ENCODE measurements around the gene FXR2. TPM values are rescaled to one million over a fixed set of nuclear protein-coding genes. Genes with fewer than 3 reads are reported as not detected.
A peak's percentile ranks its signal among the peaks of the same experiment; 100 is the strongest.

Gene FXR2
- total and polyA plus RNA-seq, 4 donors: 6.8 to 18.3 (median 14.8) TPM

DNA sequence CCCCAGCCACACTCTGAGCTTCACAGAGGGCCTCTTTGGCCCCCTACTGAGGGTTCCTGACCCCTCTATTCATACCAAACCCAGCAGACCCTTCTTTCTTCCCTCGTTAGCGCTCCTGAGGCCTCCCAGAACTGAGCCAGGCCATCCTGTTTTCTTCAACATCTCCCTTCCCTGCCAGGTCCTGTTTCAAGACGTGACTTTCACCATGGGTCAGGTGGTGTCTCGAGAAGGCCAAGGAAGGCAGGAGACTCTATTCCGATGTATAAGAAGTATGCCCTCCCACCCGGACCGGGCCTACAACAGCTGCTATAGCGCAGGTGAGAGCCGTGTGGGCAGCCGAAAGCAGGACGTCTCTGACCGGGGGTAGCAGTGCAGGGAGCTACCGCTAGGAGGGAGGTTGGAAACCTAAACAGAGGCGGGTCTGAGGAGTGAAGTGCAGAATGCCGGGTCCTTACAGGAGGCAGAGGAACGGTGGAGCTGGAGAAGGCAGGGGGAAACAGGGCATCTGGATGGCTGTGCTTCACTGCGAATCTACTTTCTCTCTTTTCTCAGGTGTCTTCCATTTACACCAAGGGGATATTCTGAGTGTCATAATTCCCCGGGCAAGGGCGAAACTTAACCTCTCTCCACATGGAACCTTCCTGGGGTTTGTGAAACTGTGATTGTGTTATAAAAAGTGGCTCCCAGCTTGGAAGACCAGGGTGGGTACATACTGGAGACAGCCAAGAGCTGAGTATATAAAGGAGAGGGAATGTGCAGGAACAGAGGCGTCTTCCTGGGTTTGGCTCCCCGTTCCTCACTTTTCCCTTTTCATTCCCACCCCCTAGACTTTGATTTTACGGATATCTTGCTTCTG is 54.3 kb downstream of the FXR2 start:
- Histone ChIP-seq H3K9ac (ENCODE audit: low read depth in 1 of 2, low read length in 2 of 2) (peak overlapping the region in 1 of 2 donors; percentile 35), H3K27ac (ENCODE audit: low read depth in 1 of 2, low read length in 2 of 2) (peak overlapping the region; percentile 8 to 19), H3K27me3 (ENCODE audit: control insufficient read depth in 4 of 4, insufficient read depth in 4 of 4, low read length in 3 of 4) (no peaks in the 10 kb centered on the region), H3K9me3 (ENCODE audit: control insufficient read depth in 4 of 4, low read length in 3 of 4) (no peaks in the 10 kb centered on the region), H3K36me3 (ENCODE audit: control insufficient read depth in 4 of 4, insufficient read depth in 3 of 4, low read depth in 1 of 4, low read length in 3 of 4) (peaks cover under 1 to 17% (median 5%) of the 10 kb centered on the region in 4 donors), H3K4me1 (ENCODE audit: control insufficient read depth in 4 of 4, insufficient read depth in 4 of 4, low read length in 3 of 4) (peaks cover 10 to 55% (median 41%) of the 10 kb centered on the region in 4 donors), H3K4me3 (ENCODE audit: low read depth in 1 of 3, low read length in 3 of 3) (no peak overlapping the region)
- 31% methylated on average over 22 of the region's 22 CpGs for WGBS
- TF ChIP-seq RAD21 (IDR thresholded peaks at IDR 0.05) (peak in 1 of 2 donors; percentile 51), HNF4A (conservative IDR thresholded peaks at IDR 0.05) (no peak)
- TF ChIP-seq, protein P1, sequence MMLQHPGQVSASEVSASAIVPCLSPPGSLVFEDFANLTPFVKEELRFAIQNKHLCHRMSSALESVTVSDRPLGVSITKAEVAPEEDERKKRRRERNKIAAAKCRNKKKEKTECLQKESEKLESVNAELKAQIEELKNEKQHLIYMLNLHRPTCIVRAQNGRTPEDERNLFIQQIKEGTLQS (IDR thresholded peaks at IDR 0.05): no peak
- TF ChIP-seq, protein P2, sequence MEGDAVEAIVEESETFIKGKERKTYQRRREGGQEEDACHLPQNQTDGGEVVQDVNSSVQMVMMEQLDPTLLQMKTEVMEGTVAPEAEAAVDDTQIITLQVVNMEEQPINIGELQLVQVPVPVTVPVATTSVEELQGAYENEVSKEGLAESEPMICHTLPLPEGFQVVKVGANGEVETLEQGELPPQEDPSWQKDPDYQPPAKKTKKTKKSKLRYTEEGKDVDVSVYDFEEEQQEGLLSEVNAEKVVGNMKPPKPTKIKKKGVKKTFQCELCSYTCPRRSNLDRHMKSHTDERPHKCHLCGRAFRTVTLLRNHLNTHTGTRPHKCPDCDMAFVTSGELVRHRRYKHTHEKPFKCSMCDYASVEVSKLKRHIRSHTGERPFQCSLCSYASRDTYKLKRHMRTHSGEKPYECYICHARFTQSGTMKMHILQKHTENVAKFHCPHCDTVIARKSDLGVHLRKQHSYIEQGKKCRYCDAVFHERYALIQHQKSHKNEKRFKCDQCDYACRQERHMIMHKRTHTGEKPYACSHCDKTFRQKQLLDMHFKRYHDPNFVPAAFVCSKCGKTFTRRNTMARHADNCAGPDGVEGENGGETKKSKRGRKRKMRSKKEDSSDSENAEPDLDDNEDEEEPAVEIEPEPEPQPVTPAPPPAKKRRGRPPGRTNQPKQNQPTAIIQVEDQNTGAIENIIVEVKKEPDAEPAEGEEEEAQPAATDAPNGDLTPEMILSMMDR (IDR thresholded peaks at IDR 0.05; ENCODE audit: low read depth, low read length, missing input control): peak; percentile 68
- DNase-seq (ENCODE audit: low spot score): peak; percentile 73

DNA sequence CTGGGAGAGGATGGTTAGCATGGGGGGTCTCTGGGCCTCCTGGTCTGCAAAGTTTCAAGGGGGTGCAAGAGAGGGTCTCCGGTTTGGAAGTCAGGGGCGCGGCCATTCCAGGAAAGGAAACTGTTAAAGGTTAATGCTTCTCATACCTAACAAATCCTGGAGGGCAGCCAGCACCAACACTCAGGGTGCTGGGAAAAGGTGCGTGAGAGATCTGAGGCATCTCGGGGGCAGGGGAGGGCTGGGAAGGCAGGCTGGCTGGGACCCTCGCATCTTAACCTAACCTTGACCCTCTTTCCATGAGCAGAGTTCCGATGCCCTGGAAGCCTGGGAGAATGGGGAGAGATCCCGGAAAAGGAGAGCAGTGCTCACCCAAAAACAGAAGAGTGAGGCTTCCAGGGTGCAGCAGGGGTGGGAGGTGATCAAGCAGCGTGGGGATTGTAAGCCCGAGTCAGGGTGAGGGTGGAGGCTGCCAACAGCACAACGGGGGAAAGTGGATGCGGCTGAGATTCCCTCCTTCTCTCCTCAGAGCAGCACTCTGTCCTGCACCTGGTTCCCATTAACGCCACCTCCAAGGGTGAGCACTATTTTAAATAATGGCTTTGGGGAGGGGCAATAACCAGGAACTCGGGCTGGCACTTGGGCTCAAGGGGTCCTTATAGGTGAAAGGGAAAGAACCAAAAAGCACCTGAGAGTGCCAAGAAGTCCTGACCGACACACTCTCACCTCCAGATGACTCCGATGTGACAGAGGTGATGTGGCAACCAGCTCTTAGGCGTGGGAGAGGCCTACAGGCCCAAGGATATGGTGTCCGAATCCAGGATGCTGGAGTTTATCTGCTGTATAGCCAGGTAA is 55.2 kb downstream of the FXR2 start:
- no peak overlapping the region for H3K4me3 ChIP-seq (ENCODE audit: low read depth in 1 of 3, low read length in 3 of 3)
- H3K4me1 ChIP-seq (ENCODE audit: control insufficient read depth in 4 of 4, insufficient read depth in 4 of 4, low read length in 3 of 4): peaks cover 10 to 55% (median 41%) of the 10 kb centered on the region in 4 donors
- peaks cover 0 to 8% (median 0%) of the 10 kb centered on the region in 4 donors for H3K36me3 ChIP-seq (ENCODE audit: control insufficient read depth in 4 of 4, insufficient read depth in 3 of 4, low read depth in 1 of 4, low read length in 3 of 4)
- H3K27ac ChIP-seq (ENCODE audit: low read depth in 1 of 2, low read length in 2 of 2): peak overlapping the region; percentile 79 to 94
- H3K9ac ChIP-seq (ENCODE audit: low read depth in 1 of 2, low read length in 2 of 2): peak overlapping the region in 1 of 2 donors; percentile 76
- H3K27me3 ChIP-seq (ENCODE audit: control insufficient read depth in 4 of 4, insufficient read depth in 4 of 4, low read length in 3 of 4): no peaks in the 10 kb centered on the region
- WGBS: 70% methylated on average over 18 of the region's 18 CpGs
- no peaks in the 10 kb centered on the region for H3K9me3 ChIP-seq (ENCODE audit: control insufficient read depth in 4 of 4, low read length in 3 of 4)
- TF ChIP-seq SP1 (IDR thresholded peaks at IDR 0.05) (no peak), HNF4G (IDR thresholded peaks at IDR 0.05) (no peak), GABPA (IDR thresholded peaks at IDR 0.05 in 1 of 2, conservative IDR thresholded peaks at IDR 0.05 in 1 of 2) (no peak), JUND (IDR thresholded peaks at IDR 0.05) (no peak), FOXA2 (IDR thresholded peaks at IDR 0.05) (no peak), HNF4A (conservative IDR thresholded peaks at IDR 0.05) (no peak), YY1 (IDR thresholded peaks at IDR 0.05) (no peak), EGR1 (IDR thresholded peaks at IDR 0.05; ENCODE audit: low read depth in 2 of 2) (no peak), FOXA1 (IDR thresholded peaks at IDR 0.05) (no peak), TAF1 (conservative IDR thresholded peaks at IDR 0.05) (no peak), NR2F2 (IDR thresholded peaks at IDR 0.05) (no peak), RXRA (IDR thresholded peaks at IDR 0.05) (no peak), RAD21 (IDR thresholded peaks at IDR 0.05) (no peak)
- TF ChIP-seq, protein P2 (IDR thresholded peaks at IDR 0.05; ENCODE audit: low read depth, low read length, missing input control): no peak
- TF ChIP-seq, protein P3, sequence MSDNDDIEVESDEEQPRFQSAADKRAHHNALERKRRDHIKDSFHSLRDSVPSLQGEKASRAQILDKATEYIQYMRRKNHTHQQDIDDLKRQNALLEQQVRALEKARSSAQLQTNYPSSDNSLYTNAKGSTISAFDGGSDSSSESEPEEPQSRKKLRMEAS (IDR thresholded peaks at IDR 0.05): no peak
- TF ChIP-seq, protein P1 (IDR thresholded peaks at IDR 0.05): no peak
- TF ChIP-seq, protein P4, sequence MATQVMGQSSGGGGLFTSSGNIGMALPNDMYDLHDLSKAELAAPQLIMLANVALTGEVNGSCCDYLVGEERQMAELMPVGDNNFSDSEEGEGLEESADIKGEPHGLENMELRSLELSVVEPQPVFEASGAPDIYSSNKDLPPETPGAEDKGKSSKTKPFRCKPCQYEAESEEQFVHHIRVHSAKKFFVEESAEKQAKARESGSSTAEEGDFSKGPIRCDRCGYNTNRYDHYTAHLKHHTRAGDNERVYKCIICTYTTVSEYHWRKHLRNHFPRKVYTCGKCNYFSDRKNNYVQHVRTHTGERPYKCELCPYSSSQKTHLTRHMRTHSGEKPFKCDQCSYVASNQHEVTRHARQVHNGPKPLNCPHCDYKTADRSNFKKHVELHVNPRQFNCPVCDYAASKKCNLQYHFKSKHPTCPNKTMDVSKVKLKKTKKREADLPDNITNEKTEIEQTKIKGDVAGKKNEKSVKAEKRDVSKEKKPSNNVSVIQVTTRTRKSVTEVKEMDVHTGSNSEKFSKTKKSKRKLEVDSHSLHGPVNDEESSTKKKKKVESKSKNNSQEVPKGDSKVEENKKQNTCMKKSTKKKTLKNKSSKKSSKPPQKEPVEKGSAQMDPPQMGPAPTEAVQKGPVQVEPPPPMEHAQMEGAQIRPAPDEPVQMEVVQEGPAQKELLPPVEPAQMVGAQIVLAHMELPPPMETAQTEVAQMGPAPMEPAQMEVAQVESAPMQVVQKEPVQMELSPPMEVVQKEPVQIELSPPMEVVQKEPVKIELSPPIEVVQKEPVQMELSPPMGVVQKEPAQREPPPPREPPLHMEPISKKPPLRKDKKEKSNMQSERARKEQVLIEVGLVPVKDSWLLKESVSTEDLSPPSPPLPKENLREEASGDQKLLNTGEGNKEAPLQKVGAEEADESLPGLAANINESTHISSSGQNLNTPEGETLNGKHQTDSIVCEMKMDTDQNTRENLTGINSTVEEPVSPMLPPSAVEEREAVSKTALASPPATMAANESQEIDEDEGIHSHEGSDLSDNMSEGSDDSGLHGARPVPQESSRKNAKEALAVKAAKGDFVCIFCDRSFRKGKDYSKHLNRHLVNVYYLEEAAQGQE (IDR thresholded peaks at IDR 0.05): no peak
- TF ChIP-seq, protein P5, sequence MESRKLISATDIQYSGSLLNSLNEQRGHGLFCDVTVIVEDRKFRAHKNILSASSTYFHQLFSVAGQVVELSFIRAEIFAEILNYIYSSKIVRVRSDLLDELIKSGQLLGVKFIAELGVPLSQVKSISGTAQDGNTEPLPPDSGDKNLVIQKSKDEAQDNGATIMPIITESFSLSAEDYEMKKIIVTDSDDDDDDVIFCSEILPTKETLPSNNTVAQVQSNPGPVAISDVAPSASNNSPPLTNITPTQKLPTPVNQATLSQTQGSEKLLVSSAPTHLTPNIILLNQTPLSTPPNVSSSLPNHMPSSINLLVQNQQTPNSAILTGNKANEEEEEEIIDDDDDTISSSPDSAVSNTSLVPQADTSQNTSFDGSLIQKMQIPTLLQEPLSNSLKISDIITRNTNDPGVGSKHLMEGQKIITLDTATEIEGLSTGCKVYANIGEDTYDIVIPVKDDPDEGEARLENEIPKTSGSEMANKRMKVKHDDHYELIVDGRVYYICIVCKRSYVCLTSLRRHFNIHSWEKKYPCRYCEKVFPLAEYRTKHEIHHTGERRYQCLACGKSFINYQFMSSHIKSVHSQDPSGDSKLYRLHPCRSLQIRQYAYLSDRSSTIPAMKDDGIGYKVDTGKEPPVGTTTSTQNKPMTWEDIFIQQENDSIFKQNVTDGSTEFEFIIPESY (IDR thresholded peaks at IDR 0.05): no peak
- no peak for DNase-seq (ENCODE audit: low spot score)

All from liver (tissue), 9 donors.